MM.1S (cell line): ENCODE results near the gene EPHA6.

Source experiments
- CTCF ChIP-seq: fragments of 300-600 bp; sonication (generic); IDR thresholded peaks from 2 replicates; pipeline ENCODE4 v1.5.1; 2016; ENCODE audit warnings: antibody characterized with exemption, low read length, mixed read lengths
- EZH2 ChIP-seq: fragments of 300-600 bp; sonication (generic); optimal IDR thresholded peaks from 2 replicates; pipeline ENCODE3; 2017; ENCODE audit warnings: low read depth, mild to moderate bottlenecking, antibody characterized with exemption, low read length, mixed read lengths
- EZH2phosphoT487 ChIP-seq: fragments of 300-600 bp; sonication (generic); IDR thresholded peaks from 2 replicates; pipeline ENCODE4 v1.6.1; 2018; ENCODE audit warnings: antibody characterized with exemption, low read length

- TF ChIP-seq CTCF (no peak), EZH2phosphoT487 (no peak), EZH2 (no peak)
These were observed 317.1 kb downstream of the EPHA6 start for GRCh38 chr3:97131476-97131875.
